Measurements from ENCODE around the gene ITPKB.
A peak's percentile ranks its signal among the peaks of the same experiment; 100 is the strongest.

The ITPKB gene

DNA sequence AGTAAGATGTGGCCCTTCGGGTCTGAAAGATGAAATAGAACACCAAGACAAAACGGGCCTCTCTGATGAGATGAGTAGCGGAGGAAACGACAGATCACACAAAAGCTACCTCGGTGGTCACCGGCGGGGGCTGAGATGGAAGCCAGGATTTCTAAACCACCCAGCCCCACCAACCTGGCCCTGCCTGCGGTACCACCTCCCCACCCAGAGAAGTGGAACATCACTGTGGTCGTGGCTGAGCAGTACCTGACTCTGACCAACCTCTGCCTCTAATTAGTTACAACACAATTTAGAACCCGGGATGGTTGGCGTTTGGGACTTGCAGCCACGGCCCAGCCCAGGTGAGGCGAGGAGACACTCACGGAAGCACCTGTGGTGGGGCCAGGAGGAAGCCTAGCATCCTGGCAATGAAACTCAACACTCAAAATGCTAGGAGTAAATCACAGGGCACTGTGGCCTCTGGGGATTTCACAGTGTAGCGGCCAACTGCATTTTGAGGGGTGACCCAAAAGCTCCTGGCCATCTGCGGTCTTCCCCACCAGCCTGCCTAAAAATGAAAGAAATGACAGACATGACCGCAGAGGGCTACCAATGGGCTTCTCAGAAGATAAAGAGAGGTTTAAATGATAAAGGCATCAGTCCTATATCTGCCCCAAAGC, 73.4 kb downstream of the ITPKB start:
- Histone ChIP-seq H2AFZ (ENCODE audit: low read depth, low read length) (no peak overlapping the region), H3K4me3 (ENCODE audit: low read length) (no peak overlapping the region), H3K4me1 (ENCODE audit: insufficient read depth, low read length) (peaks cover 17% of the 10 kb centered on the region), H3K9me3 (ENCODE audit: low read length) (no peaks in the 10 kb centered on the region), H3K27me3 (ENCODE audit: insufficient read depth, low read length) (no peaks in the 10 kb centered on the region), H3K36me3 (ENCODE audit: insufficient read depth, low read length) (no peaks in the 10 kb centered on the region)

- no peaks in the 10 kb centered on the region for H3K27me3 ChIP-seq (ENCODE audit: insufficient read depth, low read length)
- H3K36me3 ChIP-seq (ENCODE audit: insufficient read depth, low read length): no peaks in the 10 kb centered on the region
- H2AFZ ChIP-seq (ENCODE audit: low read depth, low read length): no peak overlapping the region
- peaks cover 20% of the 10 kb centered on the region for H3K4me1 ChIP-seq (ENCODE audit: insufficient read depth, low read length)
- no peaks in the 10 kb centered on the region for H3K9me3 ChIP-seq (ENCODE audit: low read length)
- H3K4me3 ChIP-seq (ENCODE audit: low read length): no peak overlapping the region
Measured at GRCh38 chr1:226664413-226665101, 74.5 kb downstream of the ITPKB start.

GRCh38 chr1:226663327-226663704, 75.8 kb downstream of the ITPKB start:
- Histone ChIP-seq H3K27me3 (ENCODE audit: insufficient read depth, low read length) (no peaks in the 10 kb centered on the region), H3K36me3 (ENCODE audit: insufficient read depth, low read length) (no peaks in the 10 kb centered on the region), H3K4me3 (ENCODE audit: low read length) (no peak overlapping the region), H3K9me3 (ENCODE audit: low read length) (no peaks in the 10 kb centered on the region), H2AFZ (ENCODE audit: low read depth, low read length) (no peak overlapping the region), H3K4me1 (ENCODE audit: insufficient read depth, low read length) (peaks cover 22% of the 10 kb centered on the region)

- no peaks in the 10 kb centered on the region for H3K36me3 ChIP-seq (ENCODE audit: insufficient read depth, low read length)
- H3K4me1 ChIP-seq (ENCODE audit: insufficient read depth, low read length): peaks cover 27% of the 10 kb centered on the region
- no peak overlapping the region for H3K4me3 ChIP-seq (ENCODE audit: low read length)
- H3K27me3 ChIP-seq (ENCODE audit: insufficient read depth, low read length): no peaks in the 10 kb centered on the region
- no peaks in the 10 kb centered on the region for H3K9me3 ChIP-seq (ENCODE audit: low read length)
- no peak overlapping the region for H2AFZ ChIP-seq (ENCODE audit: low read depth, low read length)
Measured at GRCh38 chr1:226662642-226663326, 76.3 kb downstream of the ITPKB start.

GRCh38 chr1:226661965-226662364, 77.1 kb downstream of the ITPKB start:
- Histone ChIP-seq H3K4me1 (ENCODE audit: insufficient read depth, low read length) (peaks cover 34% of the 10 kb centered on the region), H3K9me3 (ENCODE audit: low read length) (no peaks in the 10 kb centered on the region)

DNA sequence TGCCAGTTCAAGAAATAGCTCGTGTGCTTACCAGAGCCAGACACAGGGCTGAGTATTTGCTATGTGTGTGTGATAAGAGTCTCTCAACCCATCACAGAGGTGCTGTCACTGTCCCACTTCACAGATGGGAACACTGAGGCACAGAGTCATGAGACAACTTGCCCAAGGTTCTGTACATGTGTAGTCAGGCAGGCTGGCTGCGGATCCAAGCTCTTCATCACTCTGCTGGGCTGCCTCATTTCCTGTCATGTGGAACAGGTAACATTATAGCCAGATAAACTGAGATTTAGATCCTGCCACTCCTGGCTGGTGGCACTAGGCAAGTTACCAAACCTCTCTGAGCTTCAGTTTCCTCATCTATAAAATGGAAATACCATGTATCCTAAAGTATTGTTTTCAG, 77.8 kb downstream of the ITPKB start:
- Histone ChIP-seq H3K9me3 (ENCODE audit: low read length) (no peaks in the 10 kb centered on the region), H3K4me3 (ENCODE audit: low read length) (no peak overlapping the region), H3K27me3 (ENCODE audit: insufficient read depth, low read length) (no peaks in the 10 kb centered on the region), H3K4me1 (ENCODE audit: insufficient read depth, low read length) (peaks cover 34% of the 10 kb centered on the region), H2AFZ (ENCODE audit: low read depth, low read length) (no peak overlapping the region), H3K36me3 (ENCODE audit: insufficient read depth, low read length) (no peaks in the 10 kb centered on the region)

More at GRCh38 chr1:226661965-226662364, 77.1 kb downstream of the ITPKB start:
- Histone ChIP-seq H3K4me3 (ENCODE audit: low read length) (no peak overlapping the region), H3K27me3 (ENCODE audit: insufficient read depth, low read length) (no peaks in the 10 kb centered on the region), H3K36me3 (ENCODE audit: insufficient read depth, low read length) (no peaks in the 10 kb centered on the region), H2AFZ (ENCODE audit: low read depth, low read length) (no peak overlapping the region)

DNA sequence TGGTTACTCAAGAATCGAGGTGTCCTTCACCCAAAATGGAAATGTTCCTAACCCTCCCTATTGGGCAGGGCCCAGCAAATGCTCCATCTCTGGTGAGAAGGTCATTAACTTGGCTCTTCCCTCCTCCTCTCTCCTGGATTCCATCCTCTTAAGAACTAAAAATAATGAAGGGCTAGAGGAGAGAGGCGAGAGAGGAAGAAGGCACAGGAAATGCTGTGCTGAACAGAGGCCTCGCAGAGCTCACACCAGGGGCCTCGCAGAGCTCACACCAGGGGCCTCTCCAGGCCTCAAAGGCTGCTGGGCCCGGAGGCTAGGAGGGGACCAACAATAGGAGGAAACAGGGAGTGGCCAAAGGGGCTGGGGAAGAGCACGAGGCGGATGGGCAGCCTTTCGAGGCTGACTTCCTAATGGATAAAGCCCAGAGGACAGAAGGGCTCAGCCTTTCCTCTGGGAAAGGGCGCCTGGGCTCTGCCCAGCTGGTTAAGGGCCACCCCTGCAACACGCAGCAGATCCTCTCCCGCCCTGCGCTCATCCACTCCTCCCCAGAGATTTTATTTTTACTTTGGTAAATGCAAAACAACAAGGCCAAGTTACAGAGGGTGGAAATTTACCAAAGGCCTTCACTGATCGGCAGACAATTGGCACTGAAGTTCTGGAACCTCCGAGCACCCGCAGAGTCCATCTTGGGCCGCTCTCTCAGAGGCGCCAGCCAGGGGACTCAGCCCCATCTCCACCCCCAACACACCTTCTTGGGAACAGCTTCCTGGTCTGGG, 78.5 kb downstream of the ITPKB start:
- no peak overlapping the region for H3K4me3 ChIP-seq (ENCODE audit: low read length)
- no peaks in the 10 kb centered on the region for H3K9me3 ChIP-seq (ENCODE audit: low read length)
- H3K4me1 ChIP-seq (ENCODE audit: insufficient read depth, low read length): peaks cover 39% of the 10 kb centered on the region
- H3K36me3 ChIP-seq (ENCODE audit: insufficient read depth, low read length): no peaks in the 10 kb centered on the region
- H3K27me3 ChIP-seq (ENCODE audit: insufficient read depth, low read length): no peaks in the 10 kb centered on the region
- no peak overlapping the region for H2AFZ ChIP-seq (ENCODE audit: low read depth, low read length)

DNA sequence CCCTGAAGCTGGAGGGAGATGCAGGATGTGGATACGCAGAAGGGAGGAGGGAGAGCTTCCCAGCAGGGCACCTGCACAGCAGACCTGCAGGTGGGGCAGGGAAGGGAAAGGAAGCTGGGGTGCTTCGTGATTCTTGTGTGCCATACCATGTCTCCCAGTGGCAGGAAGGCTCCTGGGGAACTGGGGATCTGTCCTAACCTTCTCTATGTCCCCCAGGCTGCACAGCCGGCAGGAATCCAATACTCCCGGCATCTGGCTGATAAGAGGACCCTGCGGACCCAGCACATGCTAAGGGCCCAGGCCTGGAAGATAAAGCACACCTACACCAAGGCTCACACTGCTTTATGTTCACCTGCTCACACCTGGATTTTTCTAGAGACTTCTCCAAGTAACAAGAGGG, 79.4 kb downstream of the ITPKB start:
- no peaks in the 10 kb centered on the region for H3K27me3 ChIP-seq (ENCODE audit: insufficient read depth, low read length)
- H2AFZ ChIP-seq (ENCODE audit: low read depth, low read length): no peak overlapping the region
- no peaks in the 10 kb centered on the region for H3K9me3 ChIP-seq (ENCODE audit: low read length)
- H3K36me3 ChIP-seq (ENCODE audit: insufficient read depth, low read length): no peaks in the 10 kb centered on the region
- no peak overlapping the region for H3K4me3 ChIP-seq (ENCODE audit: low read length)
- H3K4me1 ChIP-seq (ENCODE audit: insufficient read depth, low read length): peaks cover 48% of the 10 kb centered on the region

- peaks cover 53% of the 10 kb centered on the region for H3K4me1 ChIP-seq (ENCODE audit: insufficient read depth, low read length)
Measured at GRCh38 chr1:226659136-226659535, 79.9 kb downstream of the ITPKB start.

GRCh38 chr1:226658546-226659125, 80.4 kb downstream of the ITPKB start:
- Histone ChIP-seq H3K27me3 (ENCODE audit: insufficient read depth, low read length) (no peaks in the 10 kb centered on the region), H2AFZ (ENCODE audit: low read depth, low read length) (no peak overlapping the region), H3K9me3 (ENCODE audit: low read length) (no peaks in the 10 kb centered on the region), H3K36me3 (ENCODE audit: insufficient read depth, low read length) (no peaks in the 10 kb centered on the region), H3K4me3 (ENCODE audit: low read length) (no peak overlapping the region), H3K4me1 (ENCODE audit: insufficient read depth, low read length) (peaks cover 58% of the 10 kb centered on the region)

More at GRCh38 chr1:226659136-226659535, 79.9 kb downstream of the ITPKB start:
- no peaks in the 10 kb centered on the region for H3K9me3 ChIP-seq (ENCODE audit: low read length)
- H3K36me3 ChIP-seq (ENCODE audit: insufficient read depth, low read length): no peaks in the 10 kb centered on the region
- H3K27me3 ChIP-seq (ENCODE audit: insufficient read depth, low read length): no peaks in the 10 kb centered on the region
- no peak overlapping the region for H2AFZ ChIP-seq (ENCODE audit: low read depth, low read length)
- no peak overlapping the region for H3K4me3 ChIP-seq (ENCODE audit: low read length)

DNA sequence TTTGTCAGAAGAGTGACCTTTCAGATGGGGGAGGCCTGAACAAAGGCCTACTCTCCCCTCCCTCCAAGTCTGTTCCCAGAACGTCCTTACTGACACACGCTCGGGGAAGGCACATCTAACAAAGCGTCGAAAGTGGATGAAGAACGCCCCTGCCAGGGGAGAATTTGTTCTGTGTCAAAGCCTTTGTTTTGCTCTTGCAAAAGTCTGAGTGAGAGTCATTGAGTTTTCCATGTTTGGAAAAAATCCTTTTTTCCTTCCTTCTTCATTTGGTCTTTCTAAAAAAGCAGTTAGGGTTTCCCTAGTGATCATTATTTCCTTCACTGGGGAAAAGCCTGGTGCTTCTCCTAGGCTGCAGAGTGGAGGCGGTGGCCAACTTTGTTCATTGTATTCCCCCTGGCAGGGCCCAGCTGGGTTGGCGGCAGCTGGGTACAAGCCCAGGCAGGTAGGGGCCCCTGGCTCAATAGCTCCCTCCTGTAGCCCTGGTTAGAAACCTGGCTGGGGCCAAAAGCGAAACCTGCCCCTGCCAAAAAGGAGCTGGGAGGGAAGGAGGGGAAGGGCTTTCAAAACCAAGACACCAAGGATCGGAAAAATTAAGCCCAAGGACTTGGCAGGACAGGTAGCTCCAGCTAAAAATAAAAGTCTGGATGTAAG, 81.1 kb downstream of the ITPKB start:
- peaks cover 62% of the 10 kb centered on the region for H3K4me1 ChIP-seq (ENCODE audit: insufficient read depth, low read length)
- H3K36me3 ChIP-seq (ENCODE audit: insufficient read depth, low read length): no peaks in the 10 kb centered on the region
- peak overlapping the region; percentile 21 for H2AFZ ChIP-seq (ENCODE audit: low read depth, low read length)
- H3K9me3 ChIP-seq (ENCODE audit: low read length): no peaks in the 10 kb centered on the region
- no peak overlapping the region for H3K4me3 ChIP-seq (ENCODE audit: low read length)
- no peaks in the 10 kb centered on the region for H3K27me3 ChIP-seq (ENCODE audit: insufficient read depth, low read length)

GRCh38 chr1:226656601-226657277, 82.3 kb downstream of the ITPKB start:
- Histone ChIP-seq H3K36me3 (ENCODE audit: insufficient read depth, low read length) (no peaks in the 10 kb centered on the region), H2AFZ (ENCODE audit: low read depth, low read length) (no peak overlapping the region), H3K9me3 (ENCODE audit: low read length) (no peaks in the 10 kb centered on the region), H3K27me3 (ENCODE audit: insufficient read depth, low read length) (no peaks in the 10 kb centered on the region), H3K4me3 (ENCODE audit: low read length) (no peak overlapping the region), H3K4me1 (ENCODE audit: insufficient read depth, low read length) (peaks cover 49% of the 10 kb centered on the region)
